ENCODE data around the gene MYF5.

GRCh38 chr12:80715713-80716249, 931 bp upstream of the MYF5 start:
- no peak for TF ChIP-seq NFRKB (IDR thresholded peaks at IDR 0.05)
- TF ChIP-seq SUZ12 (IDR thresholded peaks at IDR 0.05) = no peak
- TF ChIP-seq BHLHE40 (IDR thresholded peaks at IDR 0.05; ENCODE audit: borderline replicate concordance) = no peak
- no peak for TF ChIP-seq ELF4 (IDR thresholded peaks at IDR 0.05)
- no peak for TF ChIP-seq FOXM1 (IDR thresholded peaks at IDR 0.05; ENCODE audit: borderline replicate concordance)
- TF ChIP-seq ARNT (IDR thresholded peaks at IDR 0.05) = no peak
- no peak for TF ChIP-seq SP1 (IDR thresholded peaks at IDR 0.05)
- TF ChIP-seq HDGF (IDR thresholded peaks at IDR 0.05; ENCODE audit: borderline replicate concordance) = no peak
- no peak for TF ChIP-seq ZNF384 (IDR thresholded peaks at IDR 0.05)
- no peak for TF ChIP-seq FOXK2 (IDR thresholded peaks at IDR 0.05)
- no peak for TF ChIP-seq CTBP1 (IDR thresholded peaks at IDR 0.05; ENCODE audit: borderline replicate concordance)
- no peak for TF ChIP-seq TARDBP (IDR thresholded peaks at IDR 0.05)
- no peak for TF ChIP-seq PKNOX1 (IDR thresholded peaks at IDR 0.05)
- TF ChIP-seq L3MBTL2 (conservative IDR thresholded peaks at IDR 0.05) = no peak
